Stimulated activated CD8-positive, alpha-beta memory T cell treated with anti-CD3 and anti-CD28 coated beads, Interleukin-4, amount 100 ng/mL, for 1 hour (primary cell): ENCODE results near the gene SAMHD1.
"Not testable (repeated sequence)": the region's sequence is repeated elsewhere in the genome, so short reads cannot be mapped to it uniquely, and the experiment has no call there.

Experiments
- DNase-seq, 2 donors: peaks; one replicate each; pipeline ENCODE4 v3.0.0-alpha.2; 2020; ENCODE audit warnings: low read depth in 2 of 2, low spot score in 1 of 2

The SAMHD1 gene

GRCh38 chr20:36917943-36918342, 33.6 kb downstream of the SAMHD1 start:
- no peak for DNase-seq

- no peak for DNase-seq
Measured at GRCh38 chr20:36917240-36917639, 34.3 kb downstream of the SAMHD1 start.

GRCh38 chr20:36916199-36916598, 35.3 kb downstream of the SAMHD1 start:
- DNase-seq = no peak

- DNase-seq = no peak
Measured at GRCh38 chr20:36908603-36909002, 42.9 kb downstream of the SAMHD1 start.

- DNase-seq = not testable (repeated sequence)
Measured at GRCh38 chr20:36906086-36906485, 45.4 kb downstream of the SAMHD1 start.

- DNase-seq = not testable (repeated sequence)
Measured at GRCh38 chr20:36905566-36905965, 45.9 kb downstream of the SAMHD1 start.

- no peak for DNase-seq
Measured at GRCh38 chr20:36904690-36905089, 46.8 kb downstream of the SAMHD1 start.

- DNase-seq = no peak
Measured at GRCh38 chr20:36895036-36895435, 56.5 kb downstream of the SAMHD1 start.

- no peak for DNase-seq
Measured at GRCh38 chr20:36893801-36894200, 57.7 kb downstream of the SAMHD1 start.

- DNase-seq = no peak
Measured at GRCh38 chr20:36891211-36891610, 60.3 kb downstream of the SAMHD1 start.

- no peak for DNase-seq
Measured at GRCh38 chr20:36890586-36890985, 60.9 kb downstream of the SAMHD1 start.

GRCh38 chr20:36888880-36889516, 62.5 kb downstream of the SAMHD1 start:
- no peak for DNase-seq

GRCh38 chr20:36887752-36888090, 63.8 kb downstream of the SAMHD1 start:
- DNase-seq = no peak

GRCh38 chr20:36886859-36887751, 64.4 kb downstream of the SAMHD1 start:
- DNase-seq = peak; percentile 51 to 60

GRCh38 chr20:36885356-36885755, 66.2 kb downstream of the SAMHD1 start:
- no peak for DNase-seq

GRCh38 chr20:36883977-36884535, 67.5 kb downstream of the SAMHD1 start:
- no peak for DNase-seq

GRCh38 chr20:36881888-36882287, 69.6 kb downstream of the SAMHD1 start:
- DNase-seq = no peak

GRCh38 chr20:36881331-36881730, 70.2 kb downstream of the SAMHD1 start:
- DNase-seq = no peak

- DNase-seq = no peak
Measured at GRCh38 chr20:36880741-36881250, 70.7 kb downstream of the SAMHD1 start.

GRCh38 chr20:36878941-36879340, 72.6 kb downstream of the SAMHD1 start:
- no peak for DNase-seq

GRCh38 chr20:36876473-36876833, 75.1 kb downstream of the SAMHD1 start:
- DNase-seq = no peak
